ENCODE results near the gene KCNK16.

KCNK16 gene

DNA sequence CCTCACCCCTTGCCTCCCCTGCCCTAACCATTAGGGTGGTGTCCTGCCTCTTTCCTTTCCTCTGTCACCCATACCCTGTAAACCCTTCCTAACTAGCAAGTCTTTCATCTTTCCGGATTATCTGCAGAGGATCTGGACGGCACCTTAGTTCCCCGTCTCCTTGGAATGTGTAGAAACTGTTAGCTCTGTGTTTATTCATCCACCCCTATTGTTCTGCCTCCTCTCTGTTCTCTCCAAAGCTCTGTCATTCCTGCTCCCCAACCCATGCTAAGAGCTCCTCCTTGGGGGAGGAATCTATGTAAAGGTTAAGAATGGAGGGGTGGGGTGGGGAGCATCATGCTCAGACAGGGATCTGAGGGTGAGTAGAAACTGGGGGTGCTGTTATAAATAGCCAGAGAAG, 53.8 kb downstream of the KCNK16 start:
- TF ChIP-seq, protein P1, sequence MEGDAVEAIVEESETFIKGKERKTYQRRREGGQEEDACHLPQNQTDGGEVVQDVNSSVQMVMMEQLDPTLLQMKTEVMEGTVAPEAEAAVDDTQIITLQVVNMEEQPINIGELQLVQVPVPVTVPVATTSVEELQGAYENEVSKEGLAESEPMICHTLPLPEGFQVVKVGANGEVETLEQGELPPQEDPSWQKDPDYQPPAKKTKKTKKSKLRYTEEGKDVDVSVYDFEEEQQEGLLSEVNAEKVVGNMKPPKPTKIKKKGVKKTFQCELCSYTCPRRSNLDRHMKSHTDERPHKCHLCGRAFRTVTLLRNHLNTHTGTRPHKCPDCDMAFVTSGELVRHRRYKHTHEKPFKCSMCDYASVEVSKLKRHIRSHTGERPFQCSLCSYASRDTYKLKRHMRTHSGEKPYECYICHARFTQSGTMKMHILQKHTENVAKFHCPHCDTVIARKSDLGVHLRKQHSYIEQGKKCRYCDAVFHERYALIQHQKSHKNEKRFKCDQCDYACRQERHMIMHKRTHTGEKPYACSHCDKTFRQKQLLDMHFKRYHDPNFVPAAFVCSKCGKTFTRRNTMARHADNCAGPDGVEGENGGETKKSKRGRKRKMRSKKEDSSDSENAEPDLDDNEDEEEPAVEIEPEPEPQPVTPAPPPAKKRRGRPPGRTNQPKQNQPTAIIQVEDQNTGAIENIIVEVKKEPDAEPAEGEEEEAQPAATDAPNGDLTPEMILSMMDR (IDR thresholded peaks at IDR 0.05; ENCODE audit: borderline replicate concordance, insufficient read depth, low read depth, low read length), result no peak
- H3K4me3 ChIP-seq (ENCODE audit: low read depth, low read length), result no peak overlapping the region

GRCh38 chr6:39268171-39268570, 54.3 kb downstream of the KCNK16 start:
- no peak overlapping the region for H3K4me3 ChIP-seq (ENCODE audit: low read depth, low read length)
- TF ChIP-seq, protein P1 (IDR thresholded peaks at IDR 0.05; ENCODE audit: borderline replicate concordance, insufficient read depth, low read depth, low read length), result no peak

DNA sequence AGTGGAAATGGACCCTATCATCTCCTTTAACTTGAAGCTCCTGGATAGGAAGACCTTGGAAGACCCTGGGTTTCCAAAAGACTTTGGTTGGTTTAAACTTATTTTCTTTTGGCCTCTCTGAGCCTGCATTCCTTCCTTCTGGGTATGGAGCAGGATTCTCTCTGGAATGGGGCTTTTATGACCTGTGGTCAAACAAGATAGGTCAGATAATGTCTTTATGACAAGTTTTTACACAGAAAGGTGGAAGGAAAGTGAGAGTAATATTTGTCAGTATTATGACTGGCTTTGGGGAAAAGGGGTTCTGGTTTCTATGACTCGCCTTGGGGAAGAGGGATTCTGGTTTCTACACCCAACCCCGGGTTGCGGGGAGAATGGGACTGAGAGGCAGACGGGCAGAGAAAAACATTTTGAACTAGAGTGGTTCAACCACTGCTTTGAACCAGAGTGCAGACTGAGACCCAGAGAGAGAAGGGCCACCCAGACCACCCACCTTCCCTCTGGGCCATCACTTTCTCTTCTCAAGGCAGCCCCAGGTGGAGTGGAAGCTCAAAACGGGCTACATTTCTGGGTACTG, 55.6 kb downstream of the KCNK16 start:
- TF ChIP-seq, protein P1 (IDR thresholded peaks at IDR 0.05; ENCODE audit: borderline replicate concordance, insufficient read depth, low read depth, low read length), result no peak
- no peak overlapping the region for H3K4me3 ChIP-seq (ENCODE audit: low read depth, low read length)

- no peak overlapping the region for H3K4me3 ChIP-seq (ENCODE audit: low read depth, low read length)
- TF ChIP-seq, protein P1 (IDR thresholded peaks at IDR 0.05; ENCODE audit: borderline replicate concordance, insufficient read depth, low read depth, low read length), result no peak
Measured at GRCh38 chr6:39266375-39266774, 56.1 kb downstream of the KCNK16 start.
